Neural cell (in vitro differentiated cells): ENCODE data around the gene CAMSAP3. TPM values are rescaled to one million over a fixed set of nuclear protein-coding genes. Genes with fewer than 3 reads are reported as not detected.

ENCODE experiments used
- H2AFZ ChIP-seq: fragments of 200-600, 300-800 bp; sonication (generic), shearing (Covaris generic); 2 replicates; pipeline ENCODE4 v1.6.0; 2014; ENCODE audit warnings: low read depth, mild to moderate bottlenecking, antibody characterized with exemption, low read length, moderate library complexity
- H3F3A ChIP-seq: fragments of 200-600 bp; shearing (Covaris generic); 2 replicates; pipeline ENCODE4 v1.6.1; 2016; ENCODE audit warnings: mild to moderate bottlenecking, moderate library complexity, mixed read lengths, antibody characterized with exemption, low read length; ENCODE audit not compliant: insufficient read depth, poor library complexity, severe bottlenecking
- H3K27ac ChIP-seq: fragments of 200-600, 300-800 bp; sonication (generic), shearing (Covaris generic); 2 replicates; pipeline ENCODE4 v1.5.1; 2014; ENCODE audit warnings: mild to moderate bottlenecking, low read length, moderate library complexity
- H3K27me3 ChIP-seq: fragments of 300-800, 200-600 bp; sonication (generic), shearing (Covaris generic); 2 replicates; pipeline ENCODE4 v1.6.0; 2014; ENCODE audit warnings: mild to moderate bottlenecking, low read depth, low read length, moderate library complexity; ENCODE audit not compliant: insufficient read depth
- H3K36me3 ChIP-seq: fragments of 300-800, 200-600 bp; sonication (generic), shearing (Covaris generic); 2 replicates; pipeline ENCODE4 v1.5.1; 2014; ENCODE audit warnings: mild to moderate bottlenecking, antibody characterized with exemption, low read length, moderate library complexity; ENCODE audit not compliant: insufficient read depth
- H3K4me2 ChIP-seq: fragments of 300-800, 200-600 bp; sonication (generic), shearing (Covaris generic); 2 replicates; pipeline ENCODE4 v1.6.0; 2014; ENCODE audit warnings: mild to moderate bottlenecking, low read length
- H3K4me3 ChIP-seq: fragments of 300-800, 200-600 bp; sonication (generic), shearing (Covaris generic); 2 replicates; pipeline ENCODE4 v1.5.1; 2014; ENCODE audit warnings: mild to moderate bottlenecking, low read length, moderate library complexity
- H3K79me2 ChIP-seq: fragments of 200-600 bp; shearing (Covaris generic); replicated peaks from 2 replicates; pipeline ENCODE4 v1.6.0; 2014; ENCODE audit warnings: mild to moderate bottlenecking, low read length, moderate library complexity; ENCODE audit not compliant: insufficient read depth
- H3K9ac ChIP-seq: fragments of 300-800, 200-600 bp; sonication (generic), shearing (Covaris generic); 2 replicates; pipeline ENCODE4 v1.6.1; 2016; ENCODE audit warnings: mild to moderate bottlenecking, low read length, mixed read lengths
- H3K9me2 ChIP-seq: fragments of 200-600 bp; shearing (Covaris generic); 2 replicates; pipeline ENCODE4 v1.6.1; 2016; ENCODE audit warnings: mild to moderate bottlenecking, low read length, mixed read lengths; ENCODE audit not compliant: insufficient read depth
- H3K9me3 ChIP-seq: fragments of 200-600, 300-800 bp; sonication (generic), shearing (Covaris generic); 2 replicates; pipeline ENCODE4 v1.6.1; 2016; ENCODE audit warnings: mild to moderate bottlenecking, mixed run types, low read length, moderate library complexity, mixed read lengths
- H4K20me1 ChIP-seq: fragments of 200-600 bp; shearing (Covaris generic); 2 replicates; pipeline ENCODE4 v1.6.1; 2016; ENCODE audit warnings: mild to moderate bottlenecking, mixed run types; ENCODE audit not compliant: insufficient read depth
- EP300 ChIP-seq: fragments of 450-650 bp; conservative IDR thresholded peaks from 2 replicates; pipeline ENCODE4 v1.6.1; 2014; ENCODE audit warnings: antibody characterized with exemption, mild to moderate bottlenecking, moderate library complexity; ENCODE audit not compliant: poor library complexity, severe bottlenecking
- EZH2 ChIP-seq: fragments of 200-600, 300-800 bp; shearing (Covaris generic), sonication (generic); IDR thresholded peaks from 2 replicates; pipeline ENCODE4 v1.6.1; 2014; ENCODE audit warnings: antibody characterized with exemption, low read length, borderline replicate concordance, mild to moderate bottlenecking; ENCODE audit not compliant: insufficient read depth, poor library complexity, severe bottlenecking
- MXI1 ChIP-seq: fragments of 450-650 bp; conservative IDR thresholded peaks from 2 replicates; pipeline ENCODE4 v1.6.1; 2014; ENCODE audit warnings: antibody characterized with exemption, mild to moderate bottlenecking; ENCODE audit not compliant: poor library complexity, severe bottlenecking
- POLR2AphosphoS5 ChIP-seq: IDR thresholded peaks from 2 replicates; pipeline ENCODE4 v1.6.1; 2012
- RAD21 ChIP-seq: fragments of 450-650 bp; conservative IDR thresholded peaks from 2 replicates; pipeline ENCODE4 v1.6.1; 2014; ENCODE audit warnings: antibody characterized with exemption, mild to moderate bottlenecking, moderate library complexity
- SMC3 ChIP-seq: fragments of 450-650 bp; conservative IDR thresholded peaks from 2 replicates; pipeline ENCODE4 v1.6.1; 2014; ENCODE audit warnings: antibody characterized with exemption, mild to moderate bottlenecking, moderate library complexity; ENCODE audit not compliant: poor library complexity
- TAF1 ChIP-seq: IDR thresholded peaks from 2 replicates; pipeline ENCODE4 v1.6.1; 2012; ENCODE audit warnings: low read depth
- polyA plus RNA-seq: library from polyadenylated mRNA; depleted of rRNA; stranded (reverse); fragments of >200 nt; gene quantifications from 2 replicates; pipeline ENCODE4 v1.2.3, GENCODE V29; 2014
- TF ChIP-seq, protein P1 (sequence below): fragments of 450-650 bp; IDR thresholded peaks from 2 replicates; pipeline ENCODE4 v1.5.1; 2014; ENCODE audit warnings: antibody characterized with exemption, mild to moderate bottlenecking, moderate library complexity; ENCODE audit not compliant: poor library complexity, severe bottlenecking
- TF ChIP-seq, protein P2 (sequence below): IDR thresholded peaks from 2 replicates; pipeline ENCODE4 v1.6.1; 2012; ENCODE audit warnings: borderline replicate concordance

CAMSAP3 gene
- polyA plus RNA-seq, 1 donor from 2014 or later, result 17.0 TPM

DNA sequence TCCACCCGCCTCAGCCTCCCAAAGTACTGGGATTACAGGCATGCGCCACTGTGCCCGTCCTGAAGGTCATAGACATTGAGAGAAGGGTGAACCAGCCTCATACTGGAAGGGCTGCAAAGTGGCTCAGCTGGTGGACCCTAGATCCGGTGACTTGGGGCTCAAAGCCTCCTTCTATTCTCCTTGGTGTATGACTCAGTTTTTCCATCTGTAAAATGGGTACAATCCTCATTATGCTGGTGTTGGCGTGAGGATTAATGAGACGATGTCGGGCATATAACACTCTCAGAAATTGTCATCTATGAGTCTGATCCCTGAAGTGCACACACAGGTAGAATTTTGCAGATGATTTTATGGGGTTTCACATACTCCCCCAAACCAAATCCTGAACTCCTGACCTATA, 5.8 kb upstream of the CAMSAP3 start:
- Histone ChIP-seq H3K79me2 (no peaks in the 10 kb centered on the region), H4K20me1 (no peaks in the 10 kb centered on the region), H3K27me3 (no peaks in the 10 kb centered on the region), H3K4me3 (no peak overlapping the region), H3K27ac (no peak overlapping the region), H3K36me3 (no peaks in the 10 kb centered on the region), H3K9me3 (no peaks in the 10 kb centered on the region), H3K9me2 (no peaks in the 10 kb centered on the region), H3K4me2 (no peak overlapping the region), H3F3A (no peaks in the 10 kb centered on the region), H2AFZ (no peak overlapping the region), H3K9ac (no peak overlapping the region)
- TF ChIP-seq, protein P1, sequence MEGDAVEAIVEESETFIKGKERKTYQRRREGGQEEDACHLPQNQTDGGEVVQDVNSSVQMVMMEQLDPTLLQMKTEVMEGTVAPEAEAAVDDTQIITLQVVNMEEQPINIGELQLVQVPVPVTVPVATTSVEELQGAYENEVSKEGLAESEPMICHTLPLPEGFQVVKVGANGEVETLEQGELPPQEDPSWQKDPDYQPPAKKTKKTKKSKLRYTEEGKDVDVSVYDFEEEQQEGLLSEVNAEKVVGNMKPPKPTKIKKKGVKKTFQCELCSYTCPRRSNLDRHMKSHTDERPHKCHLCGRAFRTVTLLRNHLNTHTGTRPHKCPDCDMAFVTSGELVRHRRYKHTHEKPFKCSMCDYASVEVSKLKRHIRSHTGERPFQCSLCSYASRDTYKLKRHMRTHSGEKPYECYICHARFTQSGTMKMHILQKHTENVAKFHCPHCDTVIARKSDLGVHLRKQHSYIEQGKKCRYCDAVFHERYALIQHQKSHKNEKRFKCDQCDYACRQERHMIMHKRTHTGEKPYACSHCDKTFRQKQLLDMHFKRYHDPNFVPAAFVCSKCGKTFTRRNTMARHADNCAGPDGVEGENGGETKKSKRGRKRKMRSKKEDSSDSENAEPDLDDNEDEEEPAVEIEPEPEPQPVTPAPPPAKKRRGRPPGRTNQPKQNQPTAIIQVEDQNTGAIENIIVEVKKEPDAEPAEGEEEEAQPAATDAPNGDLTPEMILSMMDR, result no peak
- TF ChIP-seq, protein P2, sequence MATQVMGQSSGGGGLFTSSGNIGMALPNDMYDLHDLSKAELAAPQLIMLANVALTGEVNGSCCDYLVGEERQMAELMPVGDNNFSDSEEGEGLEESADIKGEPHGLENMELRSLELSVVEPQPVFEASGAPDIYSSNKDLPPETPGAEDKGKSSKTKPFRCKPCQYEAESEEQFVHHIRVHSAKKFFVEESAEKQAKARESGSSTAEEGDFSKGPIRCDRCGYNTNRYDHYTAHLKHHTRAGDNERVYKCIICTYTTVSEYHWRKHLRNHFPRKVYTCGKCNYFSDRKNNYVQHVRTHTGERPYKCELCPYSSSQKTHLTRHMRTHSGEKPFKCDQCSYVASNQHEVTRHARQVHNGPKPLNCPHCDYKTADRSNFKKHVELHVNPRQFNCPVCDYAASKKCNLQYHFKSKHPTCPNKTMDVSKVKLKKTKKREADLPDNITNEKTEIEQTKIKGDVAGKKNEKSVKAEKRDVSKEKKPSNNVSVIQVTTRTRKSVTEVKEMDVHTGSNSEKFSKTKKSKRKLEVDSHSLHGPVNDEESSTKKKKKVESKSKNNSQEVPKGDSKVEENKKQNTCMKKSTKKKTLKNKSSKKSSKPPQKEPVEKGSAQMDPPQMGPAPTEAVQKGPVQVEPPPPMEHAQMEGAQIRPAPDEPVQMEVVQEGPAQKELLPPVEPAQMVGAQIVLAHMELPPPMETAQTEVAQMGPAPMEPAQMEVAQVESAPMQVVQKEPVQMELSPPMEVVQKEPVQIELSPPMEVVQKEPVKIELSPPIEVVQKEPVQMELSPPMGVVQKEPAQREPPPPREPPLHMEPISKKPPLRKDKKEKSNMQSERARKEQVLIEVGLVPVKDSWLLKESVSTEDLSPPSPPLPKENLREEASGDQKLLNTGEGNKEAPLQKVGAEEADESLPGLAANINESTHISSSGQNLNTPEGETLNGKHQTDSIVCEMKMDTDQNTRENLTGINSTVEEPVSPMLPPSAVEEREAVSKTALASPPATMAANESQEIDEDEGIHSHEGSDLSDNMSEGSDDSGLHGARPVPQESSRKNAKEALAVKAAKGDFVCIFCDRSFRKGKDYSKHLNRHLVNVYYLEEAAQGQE, result no peak
- TF ChIP-seq SMC3 (no peak), RAD21 (no peak), TAF1 (no peak), EZH2 (no peak), EP300 (no peak), MXI1 (no peak), POLR2AphosphoS5 (no peak)

DNA sequence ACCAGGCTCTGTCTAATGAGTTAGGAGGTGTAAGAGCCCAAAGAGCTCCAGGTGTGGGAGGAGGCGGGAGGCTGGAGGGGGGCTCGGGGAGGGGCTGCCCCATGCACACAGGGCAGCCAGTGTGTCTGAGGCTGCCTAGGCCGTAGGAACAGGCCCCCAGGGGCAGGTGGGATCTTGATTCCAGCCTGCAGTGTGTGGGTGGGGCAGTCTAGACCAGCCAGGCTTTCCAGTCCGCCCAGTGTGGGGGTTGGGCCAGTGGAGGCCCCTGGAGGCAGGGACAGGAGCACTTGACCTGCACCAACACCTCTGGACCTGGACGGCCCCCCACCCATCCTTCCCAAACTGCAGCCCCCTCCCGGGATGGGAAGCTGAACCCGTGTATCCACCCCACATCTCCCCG, 5.4 kb upstream of the CAMSAP3 start:
- H3K27me3 ChIP-seq, result no peaks in the 10 kb centered on the region
- H3K79me2 ChIP-seq, result no peaks in the 10 kb centered on the region
- H4K20me1 ChIP-seq, result no peaks in the 10 kb centered on the region
- no peaks in the 10 kb centered on the region for H3F3A ChIP-seq
- H3K9me3 ChIP-seq, result no peaks in the 10 kb centered on the region
- H2AFZ ChIP-seq, result no peak overlapping the region
- H3K9ac ChIP-seq, result no peak overlapping the region
- H3K36me3 ChIP-seq, result no peaks in the 10 kb centered on the region
- no peak overlapping the region for H3K27ac ChIP-seq
- H3K9me2 ChIP-seq, result no peaks in the 10 kb centered on the region
- H3K4me2 ChIP-seq, result no peak overlapping the region
- no peak for TF ChIP-seq RAD21
- TF ChIP-seq, protein P1, result no peak
- TF ChIP-seq SMC3, result no peak
- no peak for TF ChIP-seq MXI1
- no peak for TF ChIP-seq TAF1
- TF ChIP-seq, protein P2, result no peak
- no peak for TF ChIP-seq EP300
- no peak for TF ChIP-seq POLR2AphosphoS5
- no peak for TF ChIP-seq EZH2
- no peak overlapping the region for H3K4me3 ChIP-seq
